ENCODE measurements around the gene ABCB11.

DNA sequence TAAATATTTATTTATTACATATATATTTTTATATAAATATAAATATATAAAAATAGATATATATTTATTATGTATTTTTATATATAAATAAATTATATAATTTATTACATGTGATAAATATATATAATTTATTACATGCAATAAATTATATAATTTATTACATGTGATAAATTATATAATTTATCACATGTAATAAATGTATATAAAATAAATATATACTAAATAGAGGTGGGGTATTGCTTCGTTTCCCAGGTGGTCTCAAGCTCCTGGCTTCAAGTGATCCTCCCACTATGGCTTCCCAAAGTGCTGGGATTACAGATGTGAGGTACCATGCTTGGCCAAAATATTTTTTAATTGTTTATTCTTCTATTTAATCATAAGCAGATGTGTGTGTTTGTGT is 133.7 kb downstream of the ABCB11 start:
- no peak for TF ChIP-seq RXRA (IDR thresholded peaks at IDR 0.05; ENCODE audit: borderline replicate concordance, low read depth)
- TF ChIP-seq, protein P1, sequence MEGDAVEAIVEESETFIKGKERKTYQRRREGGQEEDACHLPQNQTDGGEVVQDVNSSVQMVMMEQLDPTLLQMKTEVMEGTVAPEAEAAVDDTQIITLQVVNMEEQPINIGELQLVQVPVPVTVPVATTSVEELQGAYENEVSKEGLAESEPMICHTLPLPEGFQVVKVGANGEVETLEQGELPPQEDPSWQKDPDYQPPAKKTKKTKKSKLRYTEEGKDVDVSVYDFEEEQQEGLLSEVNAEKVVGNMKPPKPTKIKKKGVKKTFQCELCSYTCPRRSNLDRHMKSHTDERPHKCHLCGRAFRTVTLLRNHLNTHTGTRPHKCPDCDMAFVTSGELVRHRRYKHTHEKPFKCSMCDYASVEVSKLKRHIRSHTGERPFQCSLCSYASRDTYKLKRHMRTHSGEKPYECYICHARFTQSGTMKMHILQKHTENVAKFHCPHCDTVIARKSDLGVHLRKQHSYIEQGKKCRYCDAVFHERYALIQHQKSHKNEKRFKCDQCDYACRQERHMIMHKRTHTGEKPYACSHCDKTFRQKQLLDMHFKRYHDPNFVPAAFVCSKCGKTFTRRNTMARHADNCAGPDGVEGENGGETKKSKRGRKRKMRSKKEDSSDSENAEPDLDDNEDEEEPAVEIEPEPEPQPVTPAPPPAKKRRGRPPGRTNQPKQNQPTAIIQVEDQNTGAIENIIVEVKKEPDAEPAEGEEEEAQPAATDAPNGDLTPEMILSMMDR (IDR thresholded peaks at IDR 0.05), result no peak
- no peak for TF ChIP-seq EP300 (IDR thresholded peaks at IDR 0.05; ENCODE audit: borderline replicate concordance in 1 of 2, low read depth in 1 of 2, low read length in 1 of 2)
- TF ChIP-seq EZH2phosphoT487 (IDR thresholded peaks at IDR 0.05; ENCODE audit: borderline replicate concordance, low read depth), result no peak
- TF ChIP-seq TAF1 (IDR thresholded peaks at IDR 0.05; ENCODE audit: borderline replicate concordance, low read depth, low read length), result no peak

Data from SK-N-SH (cell line).